Naive B cell (primary cell): Measurements from ENCODE around the gene ITGA2B. TPM values are rescaled to one million over a fixed set of nuclear protein-coding genes. Genes with fewer than 3 reads are reported as not detected.
"Not testable (repeated sequence)": the region's sequence is repeated elsewhere in the genome, so short reads cannot be mapped to it uniquely, and the experiment has no call there.

Experiments
- ATAC-seq, 2 donors: fragments of 150-1000 bp; cut with Tn5 transposase; 2 replicates each; pipeline ENCODE4 v1.10.0; 2021; ENCODE audit warnings: low read depth in 2 of 2, mild to moderate bottlenecking in 2 of 2, moderate library complexity in 2 of 2
- DNase-seq: peaks from one replicate; pipeline ENCODE4 v3.0.0; 2022
- H3K27ac Mint-ChIP-seq, 6 donors: one replicate each; pipeline ENCODE4 v1.8.0; 2020 to 2022; ENCODE audit warnings: mild to moderate bottlenecking in 6 of 6, mixed read lengths in 6 of 6, moderate library complexity in 5 of 6, inconsistent platforms in 2 of 6
- H3K27me3 Mint-ChIP-seq, 3 donors: one replicate each; pipeline ENCODE4 v1.8.0; 2021 to 2022; ENCODE audit warnings: mixed read lengths in 3 of 3, mild to moderate bottlenecking in 1 of 3
- H3K36me3 Mint-ChIP-seq, 2 donors: one replicate each; pipeline ENCODE4 v1.8.0; 2020 to 2022; ENCODE audit warnings: mixed read lengths in 2 of 2, inconsistent platforms in 1 of 2, mild to moderate bottlenecking in 1 of 2
- H3K4me1 Mint-ChIP-seq, 3 donors: one replicate each; pipeline ENCODE4 v1.8.0; 2020 to 2022; ENCODE audit warnings: mixed read lengths in 3 of 3, inconsistent platforms in 1 of 3, mild to moderate bottlenecking in 1 of 3, moderate library complexity in 1 of 3
- H3K4me3 Mint-ChIP-seq, 8 donors: one replicate each; pipeline ENCODE4 v1.8.0; 2020 to 2022; ENCODE audit warnings: mild to moderate bottlenecking in 8 of 8, mixed read lengths in 8 of 8, moderate library complexity in 8 of 8, inconsistent platforms in 2 of 8
- H3K9me3 Mint-ChIP-seq, 7 donors: one replicate each; pipeline ENCODE4 v1.8.0; 2020 to 2022; ENCODE audit warnings: mixed read lengths in 7 of 7, mild to moderate bottlenecking in 5 of 7, inconsistent platforms in 2 of 7, moderate library complexity in 1 of 7
- polyA plus RNA-seq, 6 donors: library from polyadenylated mRNA; unstranded; fragments of 300-500 nt; fragmentation: Illumina TruSeq; gene quantifications; one replicate each; pipeline ENCODE4 v1.2.3, GENCODE V29; 2021; ENCODE audit warnings: low read depth in 6 of 6

Gene ITGA2B
- polyA plus RNA-seq, 6 donors from 2014 or later, result 0.70 to 7.1 (median 5.1) TPM

DNA sequence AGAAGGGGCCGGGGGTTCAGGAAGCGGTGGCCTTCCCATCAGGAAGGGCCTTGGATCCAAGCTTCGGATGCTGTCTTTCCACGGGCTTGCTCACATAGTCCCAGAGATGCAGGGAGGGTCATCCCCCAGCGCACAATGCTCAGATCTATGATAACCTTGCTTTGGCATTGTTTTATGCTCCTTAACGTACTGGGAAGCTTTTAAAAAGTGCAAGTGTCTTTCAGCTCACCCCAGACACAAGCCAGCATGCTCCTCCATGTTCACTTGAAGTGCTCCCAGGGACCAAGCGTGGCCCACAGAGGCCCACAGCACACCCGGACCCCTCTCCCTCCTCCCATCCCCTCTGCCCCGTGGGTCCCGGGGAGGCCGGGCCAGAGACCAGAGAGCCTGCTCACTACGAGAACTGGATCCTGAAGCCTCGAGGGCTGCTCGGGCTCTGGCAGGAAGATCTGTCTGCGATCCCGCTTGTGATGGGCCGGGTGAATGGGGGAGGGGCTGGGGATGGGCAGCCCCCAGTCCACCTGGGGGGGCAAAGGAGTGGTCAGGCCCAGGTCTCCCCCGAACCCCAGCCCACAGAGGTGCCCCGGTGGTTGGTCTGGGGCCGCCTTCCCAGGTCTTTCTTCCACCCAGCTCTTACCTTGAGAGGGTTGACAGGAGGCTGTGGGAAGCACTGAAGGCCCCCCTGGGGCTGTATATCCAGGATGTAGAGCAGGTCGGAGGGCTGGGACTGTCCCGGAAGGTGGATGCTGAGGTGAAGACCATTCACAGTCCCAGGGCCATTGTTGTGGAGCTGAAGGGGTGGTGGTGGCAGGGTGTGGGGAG, 14.0 kb downstream of the ITGA2B start:
- Mint-ChIP-seq H3K36me3 (no peaks in the 10 kb centered on the region), H3K27ac (no peak overlapping the region), H3K9me3 (no peaks in the 10 kb centered on the region), H3K27me3 (peaks cover 17 to 60% (median 36%) of the 10 kb centered on the region in 3 donors), H3K4me1 (peaks cover 0 to 4% (median 0%) of the 10 kb centered on the region in 3 donors), H3K4me3 (no peak overlapping the region)
- no peak for DNase-seq
- ATAC-seq, result no peak

DNA sequence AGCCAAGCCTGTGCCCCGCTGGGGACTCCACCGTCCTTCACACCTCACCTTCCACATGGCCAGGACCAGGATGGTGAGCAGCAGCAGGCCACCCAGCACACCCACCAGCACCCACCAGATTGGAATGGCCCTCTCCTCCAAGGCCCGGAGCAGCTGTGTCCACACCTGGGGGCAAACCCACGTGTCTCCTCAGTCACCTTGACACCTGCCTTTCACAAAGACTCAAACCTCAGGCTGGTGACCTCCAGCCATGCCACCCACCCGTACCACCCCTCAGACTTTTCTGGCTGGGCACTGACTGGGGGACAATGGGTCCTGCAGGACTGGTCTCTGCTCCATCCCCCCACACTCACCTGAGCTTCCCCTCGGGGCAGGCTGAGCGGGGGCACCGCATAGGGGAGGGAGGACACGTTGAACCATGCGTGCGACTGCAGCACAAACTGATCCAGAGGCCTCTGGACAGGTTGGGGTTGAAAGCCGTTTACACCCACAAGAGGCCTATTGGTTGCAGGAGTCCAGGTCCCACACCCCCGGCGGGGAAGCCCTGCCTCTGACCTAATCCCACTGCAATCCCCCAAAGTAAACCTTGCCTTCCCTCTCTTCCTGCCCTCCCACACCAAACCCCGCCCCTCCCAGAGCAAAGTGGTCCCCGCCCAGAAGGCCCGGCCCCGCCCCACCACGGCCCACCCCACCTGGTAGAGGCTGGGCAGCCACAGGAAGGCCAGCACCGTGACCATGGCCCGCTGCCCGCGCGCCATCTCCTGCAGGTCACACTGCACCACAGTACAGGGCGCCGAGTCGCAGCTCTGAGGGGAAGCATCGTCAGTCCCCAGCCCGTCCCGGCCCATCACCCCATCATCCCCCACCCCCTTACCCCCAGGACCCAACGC, 14.9 kb downstream of the ITGA2B start:
- Mint-ChIP-seq H3K27ac (no peak overlapping the region), H3K9me3 (no peaks in the 10 kb centered on the region), H3K4me1 (peaks cover 0 to 4% (median 3%) of the 10 kb centered on the region in 3 donors), H3K27me3 (peaks cover 21 to 65% (median 36%) of the 10 kb centered on the region in 3 donors), H3K4me3 (no peak overlapping the region), H3K36me3 (no peaks in the 10 kb centered on the region)
- ATAC-seq (no peak), DNase-seq (no peak)

DNA sequence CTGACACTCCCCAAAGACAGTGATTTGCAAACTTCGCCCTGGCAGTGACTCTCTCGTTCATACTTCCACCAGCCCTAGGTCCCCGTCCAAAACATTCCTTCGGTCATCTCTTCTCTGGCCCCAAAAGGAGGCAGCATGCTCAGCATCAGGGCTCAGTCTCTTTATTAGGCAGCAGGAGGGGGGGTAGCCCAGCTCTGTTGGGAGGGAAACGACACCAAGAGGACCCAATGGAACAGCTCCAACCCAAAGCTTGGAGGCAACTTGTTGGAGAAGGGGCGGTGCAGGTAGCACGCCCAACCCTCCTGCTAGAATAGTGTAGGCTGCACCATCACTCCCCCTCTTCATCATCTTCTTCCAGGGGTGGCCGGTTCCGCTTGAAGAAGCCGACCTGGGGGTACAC, 17.4 kb downstream of the ITGA2B start:
- H3K4me3 Mint-ChIP-seq, result no peak overlapping the region
- peaks cover 34 to 78% (median 43%) of the 10 kb centered on the region in 3 donors for H3K27me3 Mint-ChIP-seq
- ATAC-seq (no peak), DNase-seq (no peak)
- peak overlapping the region in 1 of 6 donors; percentile 37 for H3K27ac Mint-ChIP-seq
- H3K9me3 Mint-ChIP-seq, result no peaks in the 10 kb centered on the region
- H3K4me1 Mint-ChIP-seq, result peaks cover 0 to 7% (median 4%) of the 10 kb centered on the region in 3 donors
- no peaks in the 10 kb centered on the region for H3K36me3 Mint-ChIP-seq

DNA sequence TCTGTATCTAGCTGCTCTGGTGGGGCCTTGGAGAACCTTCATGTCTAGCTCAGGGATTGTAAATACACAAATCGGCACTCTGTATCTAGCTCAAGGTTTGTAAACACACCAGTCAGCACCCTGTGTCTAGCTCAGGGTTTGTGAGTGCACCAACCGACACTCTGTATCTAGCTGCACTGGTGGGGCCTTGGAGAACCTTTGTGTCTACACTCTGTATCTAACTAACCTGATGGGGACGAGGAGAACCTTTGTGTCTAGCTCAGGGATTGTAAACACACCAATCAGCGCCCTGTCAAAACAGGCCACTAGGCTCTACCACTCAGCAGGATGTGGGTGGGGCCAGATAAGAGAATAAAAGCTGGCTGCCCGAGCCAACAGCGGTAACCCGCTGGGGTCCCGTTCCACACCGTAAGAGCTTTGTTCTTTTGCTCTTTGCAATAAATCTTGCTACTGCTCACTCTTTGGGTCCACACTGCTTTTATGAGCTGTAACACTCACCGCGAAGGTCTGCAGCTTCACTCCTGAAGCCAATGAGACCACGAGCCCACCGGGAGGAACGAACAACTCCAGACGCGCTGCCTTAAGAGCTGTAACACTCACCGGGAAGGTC, 19.9 kb downstream of the ITGA2B start:
- not testable (repeated sequence) for H3K27ac Mint-ChIP-seq, ATAC-seq, H3K9me3 Mint-ChIP-seq, DNase-seq, H3K36me3 Mint-ChIP-seq
- peaks cover 0 to 11% (median 0%) of the 10 kb centered on the region in 3 donors for H3K4me1 Mint-ChIP-seq
- peaks cover 48 to 87% (median 58%) of the 10 kb centered on the region in 3 donors for H3K27me3 Mint-ChIP-seq
- peak overlapping the region in 6 of 8 donors; percentile 31 to 72 (median 44) for H3K4me3 Mint-ChIP-seq

DNA sequence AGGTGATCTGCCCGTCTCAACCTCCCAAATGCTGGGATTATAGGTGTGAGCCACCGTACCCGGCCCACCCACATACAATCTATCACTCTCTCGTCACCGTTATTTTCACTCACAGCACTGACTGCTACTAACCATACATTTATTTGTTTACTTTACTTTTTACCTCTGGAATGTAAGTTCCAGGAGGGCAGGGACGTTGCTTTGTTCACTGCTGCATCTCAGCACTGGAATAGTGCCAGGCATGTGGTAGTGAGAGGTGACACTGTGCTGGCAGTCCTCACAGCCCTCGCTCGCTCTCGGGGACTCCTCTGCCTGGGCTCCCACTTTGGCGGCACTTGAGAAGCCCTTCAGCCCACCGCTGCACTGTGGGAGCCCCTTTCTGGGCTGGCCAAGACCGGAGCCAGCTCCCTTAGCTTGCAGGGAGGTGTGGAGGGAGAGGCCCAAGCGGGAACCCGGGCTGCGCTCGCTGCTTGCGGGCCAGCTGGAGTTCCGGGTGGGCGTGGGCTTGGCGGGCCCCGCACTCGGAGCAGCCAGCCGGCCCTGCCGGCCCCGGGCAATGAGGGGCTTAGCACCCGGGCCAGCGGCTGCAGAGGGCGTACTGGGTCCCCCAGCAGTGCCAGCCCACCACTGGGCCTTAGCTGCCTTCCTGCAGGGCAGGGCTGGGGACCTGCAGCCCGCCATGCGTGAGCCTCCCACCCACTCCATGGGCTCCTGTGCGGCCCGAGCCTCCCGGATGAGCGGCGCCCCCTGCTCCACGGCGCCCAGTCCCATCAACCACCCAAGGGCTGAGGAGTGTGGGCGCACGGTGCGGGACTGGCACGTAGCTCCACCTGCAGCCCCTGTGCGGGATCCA, 20.8 kb downstream of the ITGA2B start:
- DNase-seq, H3K9me3 Mint-ChIP-seq, H3K36me3 Mint-ChIP-seq, ATAC-seq, H3K4me3 Mint-ChIP-seq, H3K27ac Mint-ChIP-seq: not testable (repeated sequence)
- Mint-ChIP-seq H3K4me1 (peaks cover 0 to 18% (median 0%) of the 10 kb centered on the region in 3 donors), H3K27me3 (peaks cover 47 to 79% (median 58%) of the 10 kb centered on the region in 3 donors)

DNA sequence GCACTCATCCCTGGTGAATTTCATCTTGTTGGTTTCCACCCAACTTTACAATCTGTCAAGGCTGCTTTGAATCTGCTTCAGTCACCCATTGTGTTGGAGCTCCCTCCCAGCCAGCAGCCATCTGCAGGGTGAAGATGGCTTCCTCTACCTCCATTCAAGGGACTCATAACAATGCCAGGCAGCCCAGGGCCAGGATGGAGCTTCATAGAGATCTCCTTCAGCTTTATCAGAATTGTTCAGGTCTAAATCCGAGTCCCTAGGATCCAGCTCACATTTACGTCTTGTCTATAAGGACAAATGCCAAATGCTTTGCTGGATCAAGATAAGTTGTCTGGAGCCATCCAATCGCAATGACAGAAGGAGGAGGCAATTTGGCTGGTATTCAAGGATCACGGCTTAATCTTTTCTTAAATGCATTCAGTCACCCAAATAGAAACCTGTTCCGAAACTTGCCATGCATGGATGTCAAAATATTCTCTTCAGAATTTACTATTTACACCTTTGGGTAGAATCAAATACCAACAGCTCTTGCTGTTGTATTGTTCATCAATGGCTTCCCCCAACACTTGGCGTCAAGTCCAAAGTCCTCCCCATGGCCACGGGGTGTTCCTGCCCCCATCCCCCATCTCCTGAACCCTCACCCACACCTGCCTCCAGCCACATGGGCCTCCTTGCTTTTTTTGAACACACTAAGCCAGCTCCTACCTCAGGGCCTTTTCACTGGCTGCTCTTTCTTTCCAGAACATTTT, 22.0 kb downstream of the ITGA2B start:
- ATAC-seq (no peak), DNase-seq (no peak)
- no peaks in the 10 kb centered on the region for H3K9me3 Mint-ChIP-seq
- H3K4me3 Mint-ChIP-seq, result no peak overlapping the region
- no peak overlapping the region for H3K27ac Mint-ChIP-seq
- H3K36me3 Mint-ChIP-seq, result no peaks in the 10 kb centered on the region
- peaks cover 42 to 75% (median 58%) of the 10 kb centered on the region in 3 donors for H3K27me3 Mint-ChIP-seq
- H3K4me1 Mint-ChIP-seq, result peaks cover 0 to 20% (median 4%) of the 10 kb centered on the region in 3 donors

DNA sequence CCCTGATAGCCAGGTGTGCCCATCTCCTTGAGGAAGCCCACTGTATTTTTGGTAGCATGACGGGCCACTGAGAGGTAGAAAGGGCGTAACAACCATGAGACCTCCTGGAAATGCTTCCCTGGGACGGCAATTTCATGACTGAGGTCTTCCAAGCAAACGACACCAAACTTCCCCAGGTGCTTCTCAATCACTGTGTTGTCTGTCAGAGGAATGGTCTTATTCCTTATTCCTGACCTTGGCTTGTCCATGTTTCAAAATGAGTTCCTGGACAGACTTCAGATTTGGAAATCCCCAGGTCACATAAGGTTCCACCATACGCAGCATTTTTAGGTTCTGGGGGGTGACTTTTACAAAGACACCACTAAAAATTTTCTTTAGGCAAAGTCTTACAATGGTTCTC, 24.4 kb downstream of the ITGA2B start:
- not testable (repeated sequence) for DNase-seq, H3K36me3 Mint-ChIP-seq, ATAC-seq, H3K27ac Mint-ChIP-seq, H3K9me3 Mint-ChIP-seq
- H3K4me3 Mint-ChIP-seq, result peak overlapping the region in 7 of 8 donors; percentile 30 to 91 (median 73)
- H3K27me3 Mint-ChIP-seq, result peaks cover 36 to 75% (median 55%) of the 10 kb centered on the region in 3 donors
- peaks cover 0 to 20% (median 4%) of the 10 kb centered on the region in 3 donors for H3K4me1 Mint-ChIP-seq

DNA sequence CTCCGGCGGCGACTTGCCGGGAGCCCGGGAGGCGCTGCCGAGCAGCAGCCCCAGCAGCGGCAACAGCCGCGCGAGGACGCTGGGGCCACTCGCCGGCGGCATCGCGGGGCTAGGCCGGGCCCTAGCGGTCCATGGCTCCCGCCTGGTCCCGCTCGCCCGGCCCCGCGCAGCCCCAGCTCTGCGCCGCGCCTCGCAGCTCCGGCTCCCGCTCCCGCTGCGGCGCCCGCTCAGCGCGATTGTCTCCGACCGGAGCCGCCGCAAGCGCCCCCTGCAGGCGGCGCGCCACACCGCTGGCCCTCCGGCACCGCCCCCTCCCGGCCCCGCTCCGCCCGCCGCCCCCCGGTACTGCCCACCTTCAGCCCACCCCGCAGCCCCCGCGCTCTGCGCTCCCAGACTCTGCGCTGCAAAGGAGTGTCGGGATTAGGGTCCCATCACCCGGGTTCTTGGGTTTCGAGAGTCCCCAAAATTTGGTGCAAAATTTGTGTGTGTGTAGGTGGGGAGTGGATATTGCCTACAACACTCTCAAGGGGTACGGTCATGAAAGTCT, 25.8 kb downstream of the ITGA2B start, which contains the start of gene FAM171A2:
Gene FAM171A2 (minus strand): TSS at position 241 of the 547 bp plus-strand sequence. CDS start 139 bp downstream, at position 102.
- Mint-ChIP-seq H3K9me3 (no peaks in the 10 kb centered on the region), H3K4me1 (peaks cover 8 to 19% (median 9%) of the 10 kb centered on the region in 3 donors), H3K27ac (peak within 1 kb of the TSS in 1 of 6 donors; percentile 84), H3K36me3 (no peaks in the 10 kb centered on the region), H3K27me3 (peaks cover 28 to 66% (median 55%) of the 10 kb centered on the region in 3 donors), H3K4me3 (peak within 1 kb of the TSS; percentile 49 to 93 (median 86))
- peak; percentile 68 for DNase-seq
- ATAC-seq, result peak; percentile 89 to 91

DNA sequence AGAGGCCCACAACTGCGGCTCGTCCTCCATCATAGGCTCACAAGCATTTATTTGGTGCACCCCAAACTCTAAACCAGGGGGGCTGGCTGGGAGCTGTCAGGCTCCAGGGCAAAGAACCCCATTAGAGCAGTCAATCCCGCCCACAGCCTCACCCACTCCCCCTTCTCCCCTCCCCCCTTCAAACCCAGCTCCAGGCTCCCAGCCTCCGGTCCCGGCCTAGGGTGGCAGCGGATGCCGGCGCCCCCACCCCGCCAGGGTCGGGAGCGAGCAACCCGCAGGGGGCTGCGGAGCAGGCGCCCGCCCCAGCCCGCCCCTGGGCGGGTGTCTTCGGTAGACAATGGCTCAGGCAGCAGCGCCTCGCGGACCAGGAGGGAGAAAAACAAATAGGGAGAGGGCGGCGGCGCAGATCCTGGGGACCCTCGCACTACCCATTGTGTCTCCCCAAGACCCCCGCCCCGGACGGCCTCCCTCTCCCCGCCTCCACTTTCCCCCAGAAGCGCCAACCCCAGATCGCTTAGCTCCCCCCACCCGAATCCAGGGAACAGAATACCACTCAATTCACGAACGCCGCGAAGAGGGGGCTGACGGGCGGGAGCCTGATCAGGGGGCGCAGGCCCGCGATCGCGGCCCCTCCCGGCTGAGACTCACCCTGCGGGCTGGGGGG, 26.4 kb downstream of the ITGA2B start:
- H3K4me1 Mint-ChIP-seq, result peaks cover 10 to 19% (median 11%) of the 10 kb centered on the region in 3 donors
- H3K4me3 Mint-ChIP-seq, result peak overlapping the region; percentile 21 to 88 (median 78)
- DNase-seq (no peak), ATAC-seq (peak; percentile 27 to 34)
- no peaks in the 10 kb centered on the region for H3K9me3 Mint-ChIP-seq
- H3K36me3 Mint-ChIP-seq, result no peaks in the 10 kb centered on the region
- peaks cover 28 to 61% (median 49%) of the 10 kb centered on the region in 3 donors for H3K27me3 Mint-ChIP-seq
- no peak overlapping the region for H3K27ac Mint-ChIP-seq

DNA sequence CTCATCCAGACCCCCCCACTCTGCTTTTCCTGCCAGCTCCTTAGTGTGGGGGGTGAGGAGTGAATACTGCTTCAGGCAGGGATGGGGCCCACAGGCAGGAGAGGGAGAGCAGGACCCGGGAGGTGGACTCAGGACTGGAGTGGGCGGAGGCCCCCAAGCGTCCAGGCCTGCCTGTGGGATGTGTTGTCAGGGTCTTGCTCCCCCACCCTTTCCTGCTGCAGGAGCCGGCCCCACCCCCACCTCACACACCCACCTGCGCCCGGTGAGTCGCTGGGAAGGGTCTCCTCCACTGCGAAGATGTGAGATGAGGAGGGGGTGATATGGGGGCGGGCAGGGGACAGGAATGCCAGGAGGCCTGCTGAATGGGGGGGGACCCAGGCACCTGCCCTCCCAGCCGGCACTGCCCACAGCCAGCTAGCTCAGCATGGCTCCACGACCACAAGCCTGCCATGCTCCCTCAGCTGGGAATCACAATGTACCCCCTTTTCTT, 26.9 kb downstream of the ITGA2B start:
- H3K4me1 Mint-ChIP-seq, result peaks cover 10 to 21% (median 11%) of the 10 kb centered on the region in 3 donors
- no peaks in the 10 kb centered on the region for H3K36me3 Mint-ChIP-seq
- DNase-seq (no peak), ATAC-seq (no peak)
- no peaks in the 10 kb centered on the region for H3K9me3 Mint-ChIP-seq
- peaks cover 24 to 55% (median 43%) of the 10 kb centered on the region in 3 donors for H3K27me3 Mint-ChIP-seq
- no peak overlapping the region for H3K27ac Mint-ChIP-seq
- H3K4me3 Mint-ChIP-seq, result peak overlapping the region in 5 of 8 donors; percentile 21 to 77 (median 74)
